ENCODE measurements around the gene CAPN15. TPM values are rescaled to one million over a fixed set of nuclear protein-coding genes. Genes with fewer than 3 reads are reported as not detected.

CAPN15 gene
- total RNA-seq, 4 donors from 2014 or later, result 24.9 to 44.7 (median 43.3) TPM

DNA sequence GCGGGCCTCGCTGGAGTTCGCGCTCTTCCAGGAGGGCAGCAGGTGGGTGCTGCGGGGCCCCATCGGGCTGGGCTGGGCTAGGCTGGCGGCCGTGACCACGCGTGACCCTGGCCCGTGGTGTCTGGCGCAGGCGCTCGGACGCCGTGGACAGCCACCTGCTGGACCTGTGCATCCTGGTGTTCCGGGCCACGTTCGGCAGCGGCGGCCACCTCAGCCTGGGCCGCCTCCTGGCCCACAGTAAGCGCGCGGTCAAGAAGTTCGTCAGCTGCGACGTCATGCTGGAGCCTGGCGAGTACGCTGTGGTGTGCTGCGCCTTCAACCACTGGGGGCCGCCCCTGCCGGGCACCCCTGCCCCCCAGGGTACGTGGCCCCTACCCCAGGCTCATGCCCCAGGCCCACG, 24.7 kb downstream of the CAPN15 start:
- intact Hi-C loops (cut with DNase I), result no loop called here
- no peak for DNase-seq (ENCODE audit: extremely low spot score)
- Histone ChIP-seq H3K4me3 (no peak overlapping the region), H3K27me3 (peaks cover 0 to 2% (median 0%) of the 10 kb centered on the region in 4 donors), H3K27ac (replicated peaks in 1 of 4) (no peak overlapping the region), H3K4me1 (peaks cover 0 to 4% (median 2%) of the 10 kb centered on the region in 4 donors), H3K9me3 (no peaks in the 10 kb centered on the region), H3K36me3 (peaks cover 22 to 70% (median 62%) of the 10 kb centered on the region in 4 donors)
- WGBS, result 97% methylated on average over 13 of the region's 35 CpGs
- TF ChIP-seq POLR2AphosphoS5 (IDR thresholded peaks at IDR 0.05), result no peak
- TF ChIP-seq, protein P1, sequence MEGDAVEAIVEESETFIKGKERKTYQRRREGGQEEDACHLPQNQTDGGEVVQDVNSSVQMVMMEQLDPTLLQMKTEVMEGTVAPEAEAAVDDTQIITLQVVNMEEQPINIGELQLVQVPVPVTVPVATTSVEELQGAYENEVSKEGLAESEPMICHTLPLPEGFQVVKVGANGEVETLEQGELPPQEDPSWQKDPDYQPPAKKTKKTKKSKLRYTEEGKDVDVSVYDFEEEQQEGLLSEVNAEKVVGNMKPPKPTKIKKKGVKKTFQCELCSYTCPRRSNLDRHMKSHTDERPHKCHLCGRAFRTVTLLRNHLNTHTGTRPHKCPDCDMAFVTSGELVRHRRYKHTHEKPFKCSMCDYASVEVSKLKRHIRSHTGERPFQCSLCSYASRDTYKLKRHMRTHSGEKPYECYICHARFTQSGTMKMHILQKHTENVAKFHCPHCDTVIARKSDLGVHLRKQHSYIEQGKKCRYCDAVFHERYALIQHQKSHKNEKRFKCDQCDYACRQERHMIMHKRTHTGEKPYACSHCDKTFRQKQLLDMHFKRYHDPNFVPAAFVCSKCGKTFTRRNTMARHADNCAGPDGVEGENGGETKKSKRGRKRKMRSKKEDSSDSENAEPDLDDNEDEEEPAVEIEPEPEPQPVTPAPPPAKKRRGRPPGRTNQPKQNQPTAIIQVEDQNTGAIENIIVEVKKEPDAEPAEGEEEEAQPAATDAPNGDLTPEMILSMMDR (IDR thresholded peaks at IDR 0.05), result no peak
- TF ChIP-seq EP300 (IDR thresholded peaks at IDR 0.05), result no peak
- no peak for TF ChIP-seq POLR2A (IDR thresholded peaks at IDR 0.05; ENCODE audit: low read depth)

DNA sequence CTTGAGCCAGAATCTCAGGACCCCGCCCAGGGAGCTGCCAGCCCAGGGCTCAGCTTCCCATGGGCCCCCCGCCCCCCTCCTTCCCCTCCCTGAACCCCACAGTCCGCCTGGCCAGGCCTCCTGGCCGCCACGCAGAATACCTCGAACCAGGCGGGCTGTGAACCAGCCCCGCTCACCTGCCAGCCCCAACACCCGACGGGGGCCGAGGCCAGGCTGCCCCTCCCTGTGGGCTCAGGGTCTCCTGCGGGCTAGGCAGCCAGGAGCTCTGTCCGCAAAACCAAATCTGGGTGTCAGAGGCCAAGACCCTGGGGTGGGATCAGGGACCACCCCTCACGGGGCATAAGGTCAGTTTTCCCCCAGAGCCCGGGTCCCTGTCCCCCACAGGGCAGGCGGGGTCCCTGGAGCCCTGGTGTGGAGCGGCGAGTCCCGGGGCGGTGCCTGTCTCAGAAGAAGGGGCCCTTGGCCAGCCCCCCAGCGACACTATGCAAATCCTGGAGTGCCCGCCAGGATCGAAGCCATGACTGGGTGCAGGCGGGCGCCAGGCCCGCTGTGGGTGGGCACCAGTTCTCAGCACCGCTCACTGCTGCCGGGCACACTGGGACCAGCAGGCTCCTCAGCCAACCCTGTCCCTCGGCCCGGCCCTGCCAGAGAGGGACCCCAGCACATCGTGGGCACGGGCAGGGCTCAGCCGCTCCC, 26.2 kb downstream of the CAPN15 start:
- no peak overlapping the region for H3K27ac ChIP-seq (replicated peaks in 1 of 4)
- WGBS, result 91% methylated on average over 16 of the region's 33 CpGs

DNA sequence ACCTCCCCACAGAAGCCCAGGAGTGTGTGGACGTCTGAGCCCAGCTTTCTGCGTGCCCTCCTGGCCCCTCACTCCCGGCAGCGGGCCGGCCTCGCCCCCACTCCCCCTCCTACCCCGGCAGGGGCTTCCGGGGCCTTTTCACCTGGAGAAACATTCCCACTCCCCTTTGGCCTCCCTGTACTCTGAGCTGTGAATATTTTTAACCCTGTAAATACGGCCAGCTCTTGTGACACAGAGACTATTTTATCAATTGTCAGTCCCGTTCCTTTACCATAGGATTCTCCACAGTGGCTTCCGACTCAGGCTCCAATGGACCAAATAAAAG, 26.7 kb downstream of the CAPN15 start:
- no peak for TF ChIP-seq POLR2AphosphoS5 (IDR thresholded peaks at IDR 0.05)
- no peak for TF ChIP-seq POLR2A (IDR thresholded peaks at IDR 0.05; ENCODE audit: low read depth)
- TF ChIP-seq, protein P1 (IDR thresholded peaks at IDR 0.05), result no peak
- TF ChIP-seq EP300 (IDR thresholded peaks at IDR 0.05), result no peak
- H3K9me3 ChIP-seq, result no peaks in the 10 kb centered on the region
- H3K27ac ChIP-seq (replicated peaks in 1 of 4), result no peak overlapping the region
- H3K27me3 ChIP-seq, result peaks cover 0 to 22% (median 3%) of the 10 kb centered on the region in 4 donors
- H3K4me1 ChIP-seq, result peaks cover 0 to 4% (median 2%) of the 10 kb centered on the region in 4 donors
- WGBS, result 84% methylated on average over 11 of the region's 11 CpGs
- peaks cover 21 to 50% (median 44%) of the 10 kb centered on the region in 4 donors for H3K36me3 ChIP-seq
- H3K4me3 ChIP-seq, result no peak overlapping the region
- DNase-seq (ENCODE audit: extremely low spot score), result no peak
- intact Hi-C loops (cut with DNase I), result no loop called here

More for the DNA sequence above, 26.2 kb downstream of the CAPN15 start:
- Histone ChIP-seq H3K4me3 (no peak overlapping the region), H3K27me3 (peaks cover 0 to 17% (median under 1%) of the 10 kb centered on the region in 4 donors), H3K4me1 (no peaks in the 10 kb centered on the region), H3K9me3 (no peaks in the 10 kb centered on the region), H3K36me3 (peaks cover 21 to 55% (median 49%) of the 10 kb centered on the region in 4 donors)
- no peak for DNase-seq (ENCODE audit: extremely low spot score)
- TF ChIP-seq POLR2AphosphoS5 (IDR thresholded peaks at IDR 0.05), result no peak
- TF ChIP-seq, protein P1 (IDR thresholded peaks at IDR 0.05), result no peak
- TF ChIP-seq POLR2A (IDR thresholded peaks at IDR 0.05; ENCODE audit: low read depth), result no peak
- TF ChIP-seq EP300 (IDR thresholded peaks at IDR 0.05), result no peak
- intact Hi-C loops (cut with DNase I), result no loop called here

DNA sequence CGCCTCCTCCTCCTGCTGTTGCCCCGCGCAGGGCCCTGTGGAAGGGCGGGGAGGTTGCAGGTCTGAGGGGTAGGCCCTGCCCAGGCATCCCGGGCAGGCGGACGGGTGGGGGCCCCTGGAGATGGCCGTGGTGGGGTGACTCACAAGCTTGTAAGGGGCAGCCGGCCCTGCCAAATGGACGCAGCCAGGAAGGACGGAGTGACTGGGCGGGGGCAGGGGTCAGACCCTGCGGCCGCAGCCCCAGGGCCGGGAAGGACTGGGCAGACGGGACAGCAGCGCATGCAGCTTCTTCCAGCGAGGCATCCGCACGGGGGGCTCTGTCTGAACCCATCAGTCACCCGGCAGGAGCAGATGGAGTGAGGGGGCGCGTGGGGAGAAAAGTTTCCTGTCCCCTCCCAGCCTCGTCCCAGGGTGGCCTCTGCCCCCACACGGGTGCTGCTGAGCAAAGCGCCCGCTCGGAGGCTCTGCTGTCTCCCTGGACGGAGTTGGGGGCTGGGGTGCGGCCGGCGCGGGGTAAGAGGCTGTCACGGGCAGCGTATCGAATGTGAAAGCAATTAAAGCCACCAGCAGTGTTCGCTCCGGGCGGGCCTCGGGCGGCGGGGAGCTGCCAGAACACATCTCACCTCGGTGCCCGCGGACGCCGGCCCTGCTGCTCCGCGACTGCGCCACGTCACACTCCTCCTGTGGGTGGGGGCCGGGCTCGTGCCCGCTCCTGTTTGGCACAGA, 27.3 kb downstream of the CAPN15 start:
- WGBS, result 84% methylated on average over 29 of the region's 54 CpGs
- intact Hi-C loops (cut with DNase I), result no loop called here

More for the DNA sequence above, 27.3 kb downstream of the CAPN15 start:
- peaks cover 19 to 44% (median 38%) of the 10 kb centered on the region in 4 donors for H3K36me3 ChIP-seq
- H3K27me3 ChIP-seq, result peaks cover 0 to 28% (median 8%) of the 10 kb centered on the region in 4 donors
- DNase-seq (ENCODE audit: extremely low spot score), result no peak
- no peak for TF ChIP-seq POLR2AphosphoS5 (IDR thresholded peaks at IDR 0.05)
- no peak for TF ChIP-seq POLR2A (IDR thresholded peaks at IDR 0.05; ENCODE audit: low read depth)
- no peak for TF ChIP-seq EP300 (IDR thresholded peaks at IDR 0.05)
- TF ChIP-seq, protein P1 (IDR thresholded peaks at IDR 0.05), result no peak
- no peaks in the 10 kb centered on the region for H3K9me3 ChIP-seq
- no peak overlapping the region for H3K27ac ChIP-seq (replicated peaks in 1 of 4)
- peaks cover 3 to 9% (median 7%) of the 10 kb centered on the region in 4 donors for H3K4me1 ChIP-seq
- H3K4me3 ChIP-seq, result peak overlapping the region in 2 of 4 donors; percentile 9 to 18

All from esophagus muscularis mucosa (tissue), 4 donors.